Epithelial cell of prostate (primary cell): Measurements from ENCODE around the gene FSTL5.
"Not testable (repeated sequence)": the region's sequence is repeated elsewhere in the genome, so short reads cannot be mapped to it uniquely, and the experiment has no call there.

Experiments
- DNase-seq: peaks from one replicate; pipeline ENCODE4 v3.0.0-alpha.2; 2011; ENCODE audit warnings: low read depth, low spot score
- H3K27ac ChIP-seq: fragments of 450-650 bp; 2 replicates; pipeline ENCODE4 v1.5.1; 2017; ENCODE audit warnings: mild to moderate bottlenecking

FSTL5 gene

GRCh38 chr4:162104459-162105124 is 59.2 kb downstream of the FSTL5 start:
- no peak overlapping the region for H3K27ac ChIP-seq
- DNase-seq = no peak

GRCh38 chr4:162103908-162104307 is 59.9 kb downstream of the FSTL5 start:
- not testable (repeated sequence) for H3K27ac ChIP-seq, DNase-seq

- no peak overlapping the region for H3K27ac ChIP-seq
- no peak for DNase-seq
Measured at GRCh38 chr4:162102713-162103112, 61.1 kb downstream of the FSTL5 start.

- no peak overlapping the region for H3K27ac ChIP-seq
- no peak for DNase-seq
Measured at GRCh38 chr4:162101337-162101736, 62.5 kb downstream of the FSTL5 start.

GRCh38 chr4:162075726-162076125 is 88.1 kb downstream of the FSTL5 start:
- no peak for DNase-seq
- no peak overlapping the region for H3K27ac ChIP-seq

- DNase-seq = no peak
- no peak overlapping the region for H3K27ac ChIP-seq
Measured at GRCh38 chr4:162061214-162061613, 102.6 kb downstream of the FSTL5 start.

- no peak for DNase-seq
- no peak overlapping the region for H3K27ac ChIP-seq
Measured at GRCh38 chr4:162059656-162060055, 104.1 kb downstream of the FSTL5 start.

GRCh38 chr4:162056990-162057389 is 106.8 kb downstream of the FSTL5 start:
- no peak for DNase-seq
- no peak overlapping the region for H3K27ac ChIP-seq

GRCh38 chr4:162046135-162046534 is 117.7 kb downstream of the FSTL5 start:
- no peak for DNase-seq
- no peak overlapping the region for H3K27ac ChIP-seq

GRCh38 chr4:162038112-162038511 is 125.7 kb downstream of the FSTL5 start:
- no peak overlapping the region for H3K27ac ChIP-seq
- DNase-seq = no peak

GRCh38 chr4:162017863-162018262 is 145.9 kb downstream of the FSTL5 start:
- no peak overlapping the region for H3K27ac ChIP-seq
- DNase-seq = no peak

GRCh38 chr4:162016991-162017390 is 146.8 kb downstream of the FSTL5 start:
- DNase-seq = no peak
- no peak overlapping the region for H3K27ac ChIP-seq

GRCh38 chr4:162016219-162016618 is 147.6 kb downstream of the FSTL5 start:
- DNase-seq = no peak
- H3K27ac ChIP-seq = no peak overlapping the region

- H3K27ac ChIP-seq = no peak overlapping the region
- DNase-seq = no peak
Measured at GRCh38 chr4:162015090-162015489, 148.7 kb downstream of the FSTL5 start.

GRCh38 chr4:162011089-162011488 is 152.7 kb downstream of the FSTL5 start:
- DNase-seq = no peak
- H3K27ac ChIP-seq = no peak overlapping the region

GRCh38 chr4:162010362-162010761 is 153.4 kb downstream of the FSTL5 start:
- no peak overlapping the region for H3K27ac ChIP-seq
- no peak for DNase-seq

- H3K27ac ChIP-seq = no peak overlapping the region
- DNase-seq = no peak
Measured at GRCh38 chr4:161992317-161992716, 171.5 kb downstream of the FSTL5 start.

GRCh38 chr4:161991811-161992210 is 172.0 kb downstream of the FSTL5 start:
- no peak overlapping the region for H3K27ac ChIP-seq
- no peak for DNase-seq

- peak; percentile 8 for DNase-seq
- H3K27ac ChIP-seq = no peak overlapping the region
Measured at GRCh38 chr4:161990721-161991120, 173.1 kb downstream of the FSTL5 start.

GRCh38 chr4:161988946-161989345 is 174.9 kb downstream of the FSTL5 start:
- H3K27ac ChIP-seq = no peak overlapping the region
- no peak for DNase-seq

GRCh38 chr4:161987611-161988010 is 176.2 kb downstream of the FSTL5 start:
- no peak overlapping the region for H3K27ac ChIP-seq
- no peak for DNase-seq

- no peak overlapping the region for H3K27ac ChIP-seq
- no peak for DNase-seq
Measured at GRCh38 chr4:161952382-161952781, 211.4 kb downstream of the FSTL5 start.
